GM12872 (cell line): ENCODE measurements around the gene MAEA.

ENCODE experiments used
- TF ChIP-seq, protein P1 (sequence below): IDR thresholded peaks from 3 replicates; pipeline ENCODE4 v1.5.1; 2011; ENCODE audit warnings: low read depth, mild to moderate bottlenecking, low read length, moderate library complexity; ENCODE audit not compliant: insufficient read depth

Gene MAEA

DNA sequence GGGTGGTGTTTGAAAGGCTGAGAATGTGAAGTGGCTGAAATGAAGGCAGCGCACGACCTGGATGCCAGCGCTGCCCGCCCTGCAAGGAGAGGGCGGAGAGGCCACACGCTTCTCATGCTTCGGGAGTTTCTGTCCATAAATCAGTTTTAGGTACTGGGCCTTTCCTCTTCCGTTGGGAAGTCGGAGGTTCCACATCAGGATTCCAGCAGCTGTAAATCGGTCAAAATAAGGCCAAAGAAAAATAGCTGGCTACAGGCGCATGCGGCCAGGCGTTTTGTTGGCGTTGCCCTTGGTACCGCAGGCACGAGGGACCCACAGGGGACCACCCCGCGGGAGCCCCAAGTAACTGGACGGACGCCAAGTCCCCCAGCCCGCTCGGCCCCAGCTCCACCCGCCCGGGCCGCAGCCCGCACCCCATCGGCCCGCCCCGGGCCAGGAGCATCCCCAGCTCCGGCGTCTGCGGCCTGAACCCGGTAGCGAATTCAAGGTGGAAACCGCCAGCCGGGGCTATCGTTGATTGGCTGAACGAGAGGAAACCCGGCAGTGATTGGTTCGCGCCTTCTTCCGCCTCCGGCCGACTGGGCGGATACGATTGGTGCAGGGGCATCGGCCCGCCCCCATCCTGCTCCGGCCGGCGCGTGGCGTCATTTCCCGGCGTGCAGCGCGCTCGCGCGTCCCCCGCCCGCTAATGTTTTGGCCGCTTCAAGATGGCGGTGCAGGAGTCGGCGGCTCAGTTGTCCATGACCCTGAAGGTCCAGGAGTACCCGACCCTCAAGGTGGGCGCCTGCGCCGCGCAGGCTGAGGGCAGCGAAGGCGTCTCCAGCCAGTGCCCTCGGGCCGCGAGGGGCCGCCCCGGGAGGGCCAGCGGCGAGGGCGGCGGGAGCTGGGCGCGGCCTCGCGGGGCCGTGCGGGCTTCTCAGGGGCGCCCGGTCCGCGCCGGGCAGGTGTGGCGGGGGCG is at the start of gene MAEA:
Gene MAEA (plus strand): TSS at position 685 of the 958 bp plus-strand sequence. CDS start 23 bp downstream, at position 708.
- TF ChIP-seq, protein P1, sequence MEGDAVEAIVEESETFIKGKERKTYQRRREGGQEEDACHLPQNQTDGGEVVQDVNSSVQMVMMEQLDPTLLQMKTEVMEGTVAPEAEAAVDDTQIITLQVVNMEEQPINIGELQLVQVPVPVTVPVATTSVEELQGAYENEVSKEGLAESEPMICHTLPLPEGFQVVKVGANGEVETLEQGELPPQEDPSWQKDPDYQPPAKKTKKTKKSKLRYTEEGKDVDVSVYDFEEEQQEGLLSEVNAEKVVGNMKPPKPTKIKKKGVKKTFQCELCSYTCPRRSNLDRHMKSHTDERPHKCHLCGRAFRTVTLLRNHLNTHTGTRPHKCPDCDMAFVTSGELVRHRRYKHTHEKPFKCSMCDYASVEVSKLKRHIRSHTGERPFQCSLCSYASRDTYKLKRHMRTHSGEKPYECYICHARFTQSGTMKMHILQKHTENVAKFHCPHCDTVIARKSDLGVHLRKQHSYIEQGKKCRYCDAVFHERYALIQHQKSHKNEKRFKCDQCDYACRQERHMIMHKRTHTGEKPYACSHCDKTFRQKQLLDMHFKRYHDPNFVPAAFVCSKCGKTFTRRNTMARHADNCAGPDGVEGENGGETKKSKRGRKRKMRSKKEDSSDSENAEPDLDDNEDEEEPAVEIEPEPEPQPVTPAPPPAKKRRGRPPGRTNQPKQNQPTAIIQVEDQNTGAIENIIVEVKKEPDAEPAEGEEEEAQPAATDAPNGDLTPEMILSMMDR: no peak

DNA sequence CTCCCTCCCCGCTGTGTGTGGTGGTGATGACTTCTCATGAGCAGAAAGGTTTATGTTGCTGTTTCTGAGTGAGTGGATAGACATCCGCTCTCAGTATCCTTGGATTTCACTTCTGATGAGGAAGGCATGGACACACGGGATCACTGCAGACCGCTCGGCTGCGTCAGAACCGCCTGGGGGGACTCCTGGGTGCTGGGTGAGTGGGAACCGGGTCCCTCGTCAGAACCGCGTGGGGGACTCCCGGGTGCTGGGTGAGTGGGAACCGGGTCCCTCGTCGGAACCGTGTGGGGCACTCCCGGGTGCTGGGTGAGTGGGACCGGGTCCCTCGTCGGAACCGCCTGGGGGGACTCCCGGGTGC is 49.8 kb upstream of the MAEA start:
- TF ChIP-seq, protein P1: no peak

- TF ChIP-seq, protein P1: no peak
Observed at GRCh38 chr4:1240721-1241465, 48.8 kb upstream of the MAEA start.

DNA sequence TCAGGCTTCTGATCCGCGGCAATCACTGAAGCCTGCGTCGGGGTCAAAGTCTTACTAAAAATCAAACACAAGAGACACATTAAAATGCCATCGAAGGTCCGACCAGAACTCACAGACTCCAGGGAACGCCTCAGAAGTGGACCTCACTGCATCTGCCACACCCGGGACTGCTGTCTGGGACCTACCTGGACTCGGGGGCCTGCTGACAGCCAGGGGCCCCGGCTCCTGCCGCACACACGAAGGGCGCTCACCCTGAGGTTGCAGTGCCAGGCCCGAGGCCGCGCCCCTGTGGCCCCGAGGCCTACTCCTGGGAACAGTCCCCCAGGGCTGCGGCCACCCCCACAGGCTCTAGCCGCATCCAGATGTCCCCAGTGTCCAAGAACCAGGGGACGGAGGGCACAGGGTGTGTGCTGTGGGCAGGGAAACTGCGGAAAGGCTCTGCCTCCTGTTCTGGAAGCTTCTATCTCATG is 48.2 kb upstream of the MAEA start:
- TF ChIP-seq, protein P1: no peak

DNA sequence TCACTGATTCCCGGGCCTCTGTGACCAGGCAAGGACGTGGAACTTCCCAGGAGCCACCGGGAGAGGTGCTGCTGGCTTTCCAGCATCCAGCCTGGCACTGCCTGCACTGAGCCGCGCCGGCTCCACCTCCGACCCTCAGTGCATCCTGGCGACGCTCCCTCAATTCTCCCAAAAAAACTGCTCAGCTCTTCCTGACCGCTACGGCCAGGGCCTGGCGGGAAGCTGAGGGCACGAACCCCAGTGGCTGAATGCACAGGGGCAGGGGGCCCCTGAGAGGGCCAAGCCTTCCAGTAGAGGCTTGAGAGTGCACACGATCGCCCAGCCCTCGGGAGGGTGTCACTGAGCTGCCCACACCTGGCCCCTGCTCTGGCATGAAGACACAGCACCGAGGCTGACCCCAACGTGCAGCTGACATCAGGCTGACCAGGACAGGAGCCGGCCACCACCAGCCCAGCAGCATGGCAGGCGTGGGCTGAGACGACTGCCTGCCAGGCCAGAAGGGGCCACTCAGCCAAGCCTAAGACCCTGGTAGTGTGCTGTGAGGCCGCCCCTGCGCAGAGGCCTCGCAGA is 47.7 kb upstream of the MAEA start:
- TF ChIP-seq, protein P1: no peak

DNA sequence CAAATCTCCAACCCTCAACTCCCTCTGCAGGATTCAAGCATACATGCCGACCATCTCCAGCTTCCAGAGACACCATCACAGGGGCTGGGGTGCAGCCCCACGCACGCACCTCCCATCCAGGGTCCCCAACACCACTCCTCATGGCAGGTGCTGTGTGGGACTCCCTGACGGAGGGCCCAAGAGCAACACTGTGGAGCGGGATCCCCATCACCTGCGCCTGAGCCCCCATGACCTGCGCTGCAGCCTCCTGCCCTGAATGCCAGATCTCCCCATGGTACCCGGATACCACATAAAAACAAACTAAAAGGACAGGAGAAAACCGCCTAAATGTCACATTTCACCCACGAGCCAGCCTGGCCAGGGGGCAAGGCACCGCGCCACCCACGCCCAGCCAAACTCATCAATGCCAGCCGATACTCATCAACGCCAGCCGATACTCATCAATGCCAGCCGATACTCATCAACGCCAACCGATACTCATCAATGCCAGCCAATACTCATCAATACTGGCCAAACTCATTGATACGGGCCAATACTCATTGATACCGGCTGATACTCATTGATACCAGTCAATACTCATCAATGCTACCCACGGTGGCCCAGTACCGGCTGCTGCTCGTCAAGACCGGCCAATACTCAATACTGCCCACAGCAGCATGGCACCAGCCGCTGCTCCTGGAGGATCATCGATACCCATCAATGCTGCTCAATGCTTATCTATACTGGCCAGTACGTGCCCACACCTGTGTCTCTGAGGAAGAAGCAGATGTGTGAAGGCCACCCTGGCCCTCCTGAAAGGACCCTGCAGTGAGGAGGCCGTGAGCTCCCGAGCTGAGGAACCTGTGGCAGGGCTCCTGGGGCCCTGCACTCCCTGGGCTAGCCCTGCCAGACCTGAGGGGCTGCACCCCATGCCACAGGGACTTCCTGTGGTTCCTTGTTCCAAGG is 46.9 kb upstream of the MAEA start:
- TF ChIP-seq, protein P1: no peak
